ENCODE results near the gene NOX3. TPM values are rescaled to one million over a fixed set of nuclear protein-coding genes. Genes with fewer than 3 reads are reported as not detected.
"Not testable (repeated sequence)": the region's sequence is repeated elsewhere in the genome, so short reads cannot be mapped to it uniquely, and the experiment has no call there.

NOX3 gene
- total RNA-seq, 2 donors from 2014 or later, result not detected

GRCh38 chr6:155451530-155451929 is 4.1 kb downstream of the NOX3 start:
- not testable (repeated sequence) for H3K27ac Mint-ChIP-seq; H3K36me3 Mint-ChIP-seq (ENCODE audit: low read depth); H3K4me1 Mint-ChIP-seq; ATAC-seq; DNase-seq; H3K4me3 Mint-ChIP-seq; H3K9me3 ChIP-seq (ENCODE audit: control insufficient read depth, low read length, poor library complexity, severe bottlenecking)
- peaks cover 70% of the 10 kb centered on the region for H3K27me3 Mint-ChIP-seq

- ATAC-seq (no peak), DNase-seq (no peak)
- Mint-ChIP-seq H3K27ac (no peak overlapping the region), H3K27me3 (peaks cover 62% of the 10 kb centered on the region), H3K36me3 (ENCODE audit: low read depth) (peaks cover 2% of the 10 kb centered on the region), H3K4me3 (no peak overlapping the region), H3K4me1 (peaks cover under 1% of the 10 kb centered on the region)
- no peaks in the 10 kb centered on the region for H3K9me3 ChIP-seq (ENCODE audit: control insufficient read depth, low read length, poor library complexity, severe bottlenecking)
Observed at GRCh38 chr6:155450240-155450581, 5.4 kb downstream of the NOX3 start.

GRCh38 chr6:155449450-155450239 is 6.0 kb downstream of the NOX3 start:
- no peaks in the 10 kb centered on the region for H3K9me3 ChIP-seq (ENCODE audit: control insufficient read depth, low read length, poor library complexity, severe bottlenecking)
- Mint-ChIP-seq H3K27me3 (peaks cover 65% of the 10 kb centered on the region), H3K4me1 (peaks cover 2% of the 10 kb centered on the region), H3K27ac (no peak overlapping the region), H3K36me3 (ENCODE audit: low read depth) (peaks cover 3% of the 10 kb centered on the region), H3K4me3 (no peak overlapping the region)
- no peak for DNase-seq
- ATAC-seq, result no peak

GRCh38 chr6:155448668-155449449 is 6.8 kb downstream of the NOX3 start:
- Mint-ChIP-seq H3K27me3 (peaks cover 66% of the 10 kb centered on the region), H3K36me3 (ENCODE audit: low read depth) (peaks cover 3% of the 10 kb centered on the region), H3K4me1 (peaks cover 6% of the 10 kb centered on the region), H3K4me3 (no peak overlapping the region), H3K27ac (no peak overlapping the region)
- H3K9me3 ChIP-seq (ENCODE audit: control insufficient read depth, low read length, poor library complexity, severe bottlenecking), result no peaks in the 10 kb centered on the region
- DNase-seq (no peak), ATAC-seq (no peak)

- H3K4me3 Mint-ChIP-seq, result no peak overlapping the region
- H3K36me3 Mint-ChIP-seq (ENCODE audit: low read depth), result peaks cover 3% of the 10 kb centered on the region
- no peaks in the 10 kb centered on the region for H3K9me3 ChIP-seq (ENCODE audit: control insufficient read depth, low read length, poor library complexity, severe bottlenecking)
- peaks cover 6% of the 10 kb centered on the region for H3K4me1 Mint-ChIP-seq
- peaks cover 66% of the 10 kb centered on the region for H3K27me3 Mint-ChIP-seq
- H3K27ac Mint-ChIP-seq, result no peak overlapping the region
- DNase-seq, result no peak
- no peak for ATAC-seq
Observed at GRCh38 chr6:155447949-155448348, 7.7 kb downstream of the NOX3 start.

GRCh38 chr6:155444952-155445903 is 10.4 kb downstream of the NOX3 start:
- DNase-seq (no peak), ATAC-seq (no peak)
- Mint-ChIP-seq H3K27ac (no peak overlapping the region), H3K4me3 (no peak overlapping the region), H3K4me1 (peaks cover 6% of the 10 kb centered on the region), H3K36me3 (ENCODE audit: low read depth) (peaks cover 3% of the 10 kb centered on the region), H3K27me3 (peaks cover 59% of the 10 kb centered on the region)
- no peaks in the 10 kb centered on the region for H3K9me3 ChIP-seq (ENCODE audit: control insufficient read depth, low read length, poor library complexity, severe bottlenecking)

- DNase-seq, result no peak
- no peak overlapping the region for H3K27ac Mint-ChIP-seq
- H3K4me1 Mint-ChIP-seq, result peaks cover 6% of the 10 kb centered on the region
- H3K4me3 Mint-ChIP-seq, result no peak overlapping the region
- H3K9me3 ChIP-seq (ENCODE audit: control insufficient read depth, low read length, poor library complexity, severe bottlenecking), result no peaks in the 10 kb centered on the region
- peaks cover 3% of the 10 kb centered on the region for H3K36me3 Mint-ChIP-seq (ENCODE audit: low read depth)
- peaks cover 55% of the 10 kb centered on the region for H3K27me3 Mint-ChIP-seq
- no peak for ATAC-seq
Observed at GRCh38 chr6:155444120-155444917, 11.3 kb downstream of the NOX3 start.

GRCh38 chr6:155443168-155443567 is 12.5 kb downstream of the NOX3 start:
- Mint-ChIP-seq H3K27ac (no peak overlapping the region), H3K4me3 (no peak overlapping the region), H3K4me1 (peaks cover 6% of the 10 kb centered on the region), H3K27me3 (peaks cover 55% of the 10 kb centered on the region), H3K36me3 (ENCODE audit: low read depth) (peaks cover 3% of the 10 kb centered on the region)
- no peaks in the 10 kb centered on the region for H3K9me3 ChIP-seq (ENCODE audit: control insufficient read depth, low read length, poor library complexity, severe bottlenecking)
- DNase-seq (no peak), ATAC-seq (no peak)

- ATAC-seq (no peak), DNase-seq (no peak)
- Mint-ChIP-seq H3K27ac (no peak overlapping the region), H3K36me3 (ENCODE audit: low read depth) (peaks cover 3% of the 10 kb centered on the region), H3K4me1 (peaks cover 6% of the 10 kb centered on the region), H3K27me3 (peaks cover 52% of the 10 kb centered on the region), H3K4me3 (no peak overlapping the region)
- H3K9me3 ChIP-seq (ENCODE audit: control insufficient read depth, low read length, poor library complexity, severe bottlenecking), result no peaks in the 10 kb centered on the region
Observed at GRCh38 chr6:155442562-155442961, 13.1 kb downstream of the NOX3 start.

- Mint-ChIP-seq H3K27ac (no peak overlapping the region), H3K4me1 (peaks cover 6% of the 10 kb centered on the region), H3K4me3 (no peak overlapping the region), H3K27me3 (peaks cover 49% of the 10 kb centered on the region), H3K36me3 (ENCODE audit: low read depth) (peaks cover 3% of the 10 kb centered on the region)
- ATAC-seq, result no peak
- no peak for DNase-seq
- H3K9me3 ChIP-seq (ENCODE audit: control insufficient read depth, low read length, poor library complexity, severe bottlenecking), result no peaks in the 10 kb centered on the region
Observed at GRCh38 chr6:155441112-155441465, 14.6 kb downstream of the NOX3 start.

- no peak overlapping the region for H3K4me3 Mint-ChIP-seq
- peaks cover 49% of the 10 kb centered on the region for H3K27me3 Mint-ChIP-seq
- peaks cover 3% of the 10 kb centered on the region for H3K36me3 Mint-ChIP-seq (ENCODE audit: low read depth)
Observed at GRCh38 chr6:155440398-155441111, 15.1 kb downstream of the NOX3 start.

GRCh38 chr6:155439376-155439775 is 16.3 kb downstream of the NOX3 start:
- ATAC-seq, result no peak
- H3K4me1 Mint-ChIP-seq, result peaks cover 3% of the 10 kb centered on the region
- no peak overlapping the region for H3K4me3 Mint-ChIP-seq
- H3K27ac Mint-ChIP-seq, result no peak overlapping the region
- peaks cover 40% of the 10 kb centered on the region for H3K27me3 Mint-ChIP-seq
- H3K36me3 Mint-ChIP-seq (ENCODE audit: low read depth), result no peaks in the 10 kb centered on the region
- no peak for DNase-seq
- no peaks in the 10 kb centered on the region for H3K9me3 ChIP-seq (ENCODE audit: control insufficient read depth, low read length, poor library complexity, severe bottlenecking)

More at GRCh38 chr6:155440398-155441111, 15.1 kb downstream of the NOX3 start:
- Mint-ChIP-seq H3K27ac (no peak overlapping the region), H3K4me1 (peaks cover 6% of the 10 kb centered on the region)
- DNase-seq, result no peak
- ATAC-seq, result no peak
- no peaks in the 10 kb centered on the region for H3K9me3 ChIP-seq (ENCODE audit: control insufficient read depth, low read length, poor library complexity, severe bottlenecking)
